Psoas muscle (tissue), 8 donors: ENCODE results near the gene CYP2U1. TPM values are rescaled to one million over a fixed set of nuclear protein-coding genes. Genes with fewer than 3 reads are reported as not detected.
A peak's percentile ranks its signal among the peaks of the same experiment; 100 is the strongest.

Source experiments
- ATAC-seq, 4 donors: fragments of 200-7000 bp; cut with Tn5 transposase; one replicate each; pipeline ENCODE4 v1.9.1; 2020; ENCODE audit warnings: moderate library complexity in 3 of 4, mild to moderate bottlenecking in 2 of 4
- DNase-seq, 2 donors: peaks; one replicate each; pipeline ENCODE4 v3.0.0-alpha.2; 2020
- H3K27ac ChIP-seq: fragments of 200-600 bp; one replicate; pipeline ENCODE4 v1.8.0; 2022
- H3K27me3 ChIP-seq, 3 donors: fragments of 200-600 bp in 1 of 3; one replicate each; pipeline versions ENCODE4 v1.6.1 to v1.8.0; 2013 to 2022; ENCODE audit warnings: low read length in 2 of 3, mild to moderate bottlenecking in 2 of 3, moderate library complexity in 1 of 3; ENCODE audit not compliant: insufficient read depth in 3 of 3
- H3K36me3 ChIP-seq, 2 donors: fragments of 200-600 bp in 1 of 2; one replicate each; pipeline versions ENCODE4 v1.6.1 to v1.8.0; 2013 to 2022; ENCODE audit warnings: low read depth in 1 of 2, mild to moderate bottlenecking in 1 of 2, moderate library complexity in 1 of 2; ENCODE audit not compliant: insufficient read depth in 1 of 2
- H3K4me1 ChIP-seq: fragments of 200-600 bp; one replicate; pipeline ENCODE4 v1.8.0; 2022
- H3K4me3 ChIP-seq: fragments of 200-600 bp; one replicate; pipeline ENCODE4 v1.8.0; 2022; ENCODE audit warnings: mild to moderate bottlenecking
- H3K9me3 ChIP-seq: fragments of 200-600 bp; one replicate; pipeline ENCODE4 v1.8.0; 2022
- CTCF ChIP-seq: fragments of 200-600 bp; IDR thresholded peaks from one replicate; pipeline ENCODE4 v1.8.0; 2022; ENCODE audit warnings: antibody characterized with exemption
- WGBS, 3 donors: extraction: QIAGEN DNeasy Blood & Tissue Kit; methylation state at CpG; one replicate each; pipeline versions ENCODE4 v1.1.6 to v1.1.7; 2013; 5-methylcytosine and 5-hydroxymethylcytosine counted together
- intact Hi-C, 2 donors: fragments of 100-400 bp; cut with DNase I; formaldehyde crosslinking; loops; one replicate each; pipeline versions ENCODE4 v1.11.0 to v1.14.2; 2022
- polyA plus RNA-seq, 3 donors: library from polyadenylated mRNA; stranded (reverse); fragments of 200-250 nt; gene quantifications; one replicate each; pipeline ENCODE4 v1.2.3, GENCODE V29; 2013
- total RNA-seq, 4 donors: library from RNA; stranded (reverse); fragmentation: NEBNext Ultra II Directional in 2 of 4; extraction: Animal tissue kit (Norgen Biotek cat#: 25700) in 2 of 4; gene quantifications; one replicate each; pipeline versions ENCODE4 v1.2.1 to v1.2.4, GENCODE V29; 2021 to 2023
- donor health status: healthy with polysubstance abuse.
- donor health status: DM: no; HTN: no; CAD: no; lungs with moderate emphysema.
- donor health status: Bipolar disorder and iron deficiency.
- donor health status: healthy.
- donor health status: DM: yes; HTN: yes; CAD: no.
- donor health status: DM: no; HTN: no; CAD: no.
- donor health status: DM: no; HTN: no; CAD: no.
- donor health status: DM: yes; HTN: yes; CAD: no.

CYP2U1 gene
- total and polyA plus RNA-seq, 7 donors: 0.95 to 4.5 (median 3.5) TPM

- Histone ChIP-seq H3K4me3 (no peak overlapping the region), H3K36me3 (no peaks in the 10 kb centered on the region), H3K27ac (no peak overlapping the region), H3K4me1 (peaks cover 2% of the 10 kb centered on the region), H3K27me3 (no peaks in the 10 kb centered on the region), H3K9me3 (peaks cover 4% of the 10 kb centered on the region)
- intact Hi-C loops: loop anchor here in 1 of 2 donors (10.0 kb wide), 1 partner anchor 66 kb away; the partner anchor contains the start of gene SGMS2
- no peak for TF ChIP-seq CTCF
- no peak for ATAC-seq
- no peak for DNase-seq
Measured at GRCh38 chr4:107891299-107891698, 40.0 kb upstream of the CYP2U1 start.

- DNase-seq (no peak), ATAC-seq (peak in 3 of 4 donors; percentile 60 to 70 (median 63))
- Histone ChIP-seq H3K9me3 (no peaks in the 10 kb centered on the region), H3K27ac (no peak overlapping the region), H3K27me3 (no peaks in the 10 kb centered on the region), H3K4me3 (no peak overlapping the region), H3K4me1 (peaks cover 5% of the 10 kb centered on the region), H3K36me3 (no peaks in the 10 kb centered on the region)
- intact Hi-C loops: loop anchor here in 1 of 2 donors (10.0 kb wide), 1 partner anchor 69 kb away; the partner anchor contains the start of gene SGMS2
- TF ChIP-seq CTCF: no peak
- WGBS, 3 donors: 61 to 71% (median 68%) methylated on average over 4 of the region's 4 CpGs
Measured at GRCh38 chr4:107893171-107894137, 37.9 kb upstream of the CYP2U1 start.

DNA sequence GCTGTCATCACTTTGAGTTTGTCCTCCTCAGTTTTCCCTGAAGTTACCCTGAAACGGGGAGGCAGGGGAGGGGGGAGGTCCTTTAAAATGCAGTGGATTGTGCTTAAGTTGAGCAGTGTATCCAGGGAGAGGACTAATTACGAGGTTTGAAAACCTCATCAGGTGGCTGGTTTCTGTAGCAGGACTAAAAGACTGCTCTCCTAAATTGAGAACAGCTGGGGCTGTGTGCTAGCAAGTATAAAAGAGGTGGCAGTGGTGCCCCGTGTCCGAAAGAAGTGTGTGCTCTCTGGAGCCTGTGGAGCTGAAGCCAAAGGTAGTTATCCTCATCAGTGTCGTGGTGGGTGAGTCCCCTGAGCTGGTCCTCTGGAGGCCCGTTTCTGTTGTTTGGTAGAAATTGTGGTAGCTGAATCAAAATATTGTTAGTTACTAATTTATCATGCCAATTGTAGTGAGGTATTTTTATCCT, 37.2 kb upstream of the CYP2U1 start:
- no peaks in the 10 kb centered on the region for H3K36me3 ChIP-seq
- WGBS, 3 donors: 64 to 80% (median 79%) methylated on average over 6 of the region's 6 CpGs
- H3K4me1 ChIP-seq: peaks cover 5% of the 10 kb centered on the region
- no peaks in the 10 kb centered on the region for H3K9me3 ChIP-seq
- TF ChIP-seq CTCF: no peak
- no peak overlapping the region for H3K4me3 ChIP-seq
- ATAC-seq: no peak
- no peaks in the 10 kb centered on the region for H3K27me3 ChIP-seq
- no peak overlapping the region for H3K27ac ChIP-seq
- DNase-seq: no peak
- intact Hi-C loops: loop anchor here in 1 of 2 donors (10.0 kb wide), 1 partner anchor 69 kb away; the partner anchor contains the start of gene SGMS2

DNA sequence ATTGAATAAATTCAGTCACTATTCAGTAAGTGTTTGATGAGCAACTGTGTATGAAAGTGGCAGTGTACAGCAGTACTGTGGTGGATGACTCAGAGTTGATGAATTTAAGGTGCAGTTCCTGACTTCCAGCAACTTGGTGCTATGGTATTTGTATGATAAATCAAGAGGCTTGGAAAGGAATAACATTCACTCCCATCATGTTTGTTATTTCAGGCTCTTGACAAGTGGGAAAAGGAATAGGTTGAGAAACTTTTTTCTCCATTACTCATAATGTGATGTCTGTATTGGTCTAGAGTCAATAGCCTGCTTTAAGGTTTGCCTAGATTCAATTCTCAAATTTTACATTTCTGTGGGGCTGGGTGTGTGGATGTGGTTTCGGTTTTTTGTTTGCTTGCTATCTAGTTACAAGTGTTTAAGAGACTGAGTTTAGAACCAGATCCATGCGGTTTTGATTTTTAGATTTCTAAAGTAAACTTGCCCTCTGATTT, 35.1 kb upstream of the CYP2U1 start:
- no peak overlapping the region for H3K27ac ChIP-seq
- intact Hi-C loops: loop anchor here in 1 of 2 donors (10.0 kb wide), 1 partner anchor 71 kb away; the partner anchor contains the start of gene SGMS2
- H3K9me3 ChIP-seq: no peaks in the 10 kb centered on the region
- WGBS, 3 donors: 85 to 89% (median 86%) methylated on average over 2 of the region's 2 CpGs
- H3K4me1 ChIP-seq: peaks cover 6% of the 10 kb centered on the region
- H3K4me3 ChIP-seq: no peak overlapping the region
- no peak for TF ChIP-seq CTCF
- H3K36me3 ChIP-seq: no peaks in the 10 kb centered on the region
- H3K27me3 ChIP-seq: no peaks in the 10 kb centered on the region
- DNase-seq (no peak), ATAC-seq (peak; percentile 42 to 87 (median 80))
